GM19467 (cell line): ENCODE results near the gene EPHB3.
"Not testable (repeated sequence)": the region's sequence is repeated elsewhere in the genome, so short reads cannot be mapped to it uniquely, and the experiment has no call there.

Experiments
- ATAC-seq: cut with Tn5 transposase; IDR thresholded peaks from one replicate; pipeline ENCODE4 v1.9.1; 2021; ENCODE audit warnings: mild to moderate bottlenecking, moderate library complexity; ENCODE audit not compliant: unreplicated experiment

EPHB3 gene

GRCh38 chr3:184618811-184619210 lies 57.2 kb downstream of the EPHB3 start:
- no peak for ATAC-seq

- ATAC-seq: no peak
Measured at GRCh38 chr3:184619369-184619768, 57.8 kb downstream of the EPHB3 start.

DNA sequence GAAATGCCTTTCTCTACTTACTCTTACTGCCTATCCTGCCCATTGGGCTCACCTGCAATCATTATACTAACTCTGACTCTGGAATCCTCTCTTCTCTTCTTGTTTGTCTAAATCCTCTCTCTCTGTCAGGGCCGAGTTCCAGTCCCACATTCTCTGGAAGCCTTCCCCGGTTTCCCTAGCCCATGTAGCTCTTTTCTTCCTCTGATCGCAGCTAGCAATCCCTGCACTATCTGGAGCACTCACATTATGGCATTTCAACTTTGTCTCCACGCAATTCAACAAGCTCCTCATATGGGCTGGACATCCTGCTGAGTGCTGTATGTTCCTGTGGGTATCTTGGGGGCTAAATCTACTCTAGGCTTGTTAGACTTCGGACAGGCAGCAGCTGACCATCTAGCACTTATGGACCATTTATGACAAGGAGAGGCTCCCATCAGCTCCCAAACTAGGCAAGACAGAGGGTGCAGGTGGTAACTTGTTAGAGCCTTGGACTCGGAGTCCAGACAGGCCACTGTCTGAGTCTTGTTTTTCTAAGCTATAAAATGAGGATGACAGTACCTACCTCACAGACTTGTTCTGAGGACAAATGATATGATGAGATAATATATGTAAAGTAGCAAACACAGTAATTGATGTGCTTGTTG lies 58.3 kb downstream of the EPHB3 start:
- no peak for ATAC-seq

- no peak for ATAC-seq
Measured at GRCh38 chr3:184620475-184621119, 59.0 kb downstream of the EPHB3 start.

DNA sequence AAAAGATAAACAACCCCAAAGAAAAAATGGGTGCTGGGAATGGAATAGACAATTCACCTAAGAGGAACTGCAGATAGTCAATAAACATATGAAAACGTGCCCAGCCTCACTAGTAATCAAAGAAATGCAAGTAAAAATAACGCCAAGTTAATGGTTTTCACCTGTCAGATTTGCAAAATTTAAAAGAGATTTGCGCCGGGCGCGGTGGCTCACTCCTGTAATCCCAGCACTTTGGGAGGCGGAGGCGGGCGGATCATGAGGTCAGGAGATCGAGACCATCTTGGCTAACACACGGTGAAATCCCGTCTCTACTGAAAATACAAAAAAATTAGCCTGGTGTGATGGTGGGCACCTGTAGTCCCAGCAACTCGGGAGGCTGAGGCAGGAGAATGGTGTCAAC lies 60.6 kb downstream of the EPHB3 start:
- ATAC-seq: not testable (repeated sequence)

DNA sequence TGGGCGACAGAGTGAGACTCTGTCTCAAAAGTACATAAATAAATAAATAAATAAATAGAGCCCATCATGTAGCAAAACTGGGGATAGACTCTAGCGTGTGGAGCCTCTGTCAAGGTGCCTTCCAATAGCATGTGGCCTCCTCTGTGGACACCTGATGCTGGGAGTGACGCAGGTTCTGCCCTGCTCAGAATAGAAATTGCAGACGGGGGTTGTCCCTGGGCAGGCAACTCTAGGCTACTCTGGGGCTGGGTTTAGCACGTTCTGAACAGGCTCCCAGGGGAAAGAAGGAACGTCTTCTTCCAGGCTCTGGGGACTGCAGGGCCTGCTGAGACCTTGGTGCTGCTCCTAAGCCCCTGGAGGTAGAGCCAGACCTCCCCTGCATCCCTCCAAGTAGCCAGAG lies 65.3 kb downstream of the EPHB3 start:
- ATAC-seq: no peak

DNA sequence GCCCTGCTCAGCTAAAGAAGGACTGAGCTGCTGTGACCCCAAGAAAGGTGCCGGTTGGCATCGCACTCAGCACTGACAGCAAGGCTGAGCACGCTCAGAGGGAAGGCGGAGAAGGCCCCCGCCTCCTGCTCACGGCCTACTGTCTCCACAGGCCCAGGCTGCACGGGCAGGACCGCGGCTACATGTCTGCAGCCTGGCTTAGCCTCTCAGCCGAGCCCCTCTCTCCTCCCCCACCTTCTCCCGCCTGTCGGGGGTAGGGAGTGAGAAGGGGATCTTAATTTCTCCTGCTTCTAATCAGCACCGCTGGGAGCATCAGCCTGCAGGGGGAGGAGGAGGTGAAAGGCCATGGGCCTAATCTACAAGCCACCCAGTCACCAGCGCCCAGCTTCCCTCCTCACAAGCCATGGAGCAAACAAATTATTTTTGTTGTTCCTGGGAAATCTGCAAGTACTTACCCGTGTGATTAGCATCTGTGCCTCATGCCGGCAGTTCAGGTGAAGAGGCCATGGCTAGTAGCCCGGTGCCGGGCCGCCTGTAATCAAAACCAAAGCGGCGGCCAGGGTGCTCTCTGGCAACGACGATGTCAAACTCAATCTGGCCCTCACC lies 68.1 kb downstream of the EPHB3 start:
- ATAC-seq: no peak

DNA sequence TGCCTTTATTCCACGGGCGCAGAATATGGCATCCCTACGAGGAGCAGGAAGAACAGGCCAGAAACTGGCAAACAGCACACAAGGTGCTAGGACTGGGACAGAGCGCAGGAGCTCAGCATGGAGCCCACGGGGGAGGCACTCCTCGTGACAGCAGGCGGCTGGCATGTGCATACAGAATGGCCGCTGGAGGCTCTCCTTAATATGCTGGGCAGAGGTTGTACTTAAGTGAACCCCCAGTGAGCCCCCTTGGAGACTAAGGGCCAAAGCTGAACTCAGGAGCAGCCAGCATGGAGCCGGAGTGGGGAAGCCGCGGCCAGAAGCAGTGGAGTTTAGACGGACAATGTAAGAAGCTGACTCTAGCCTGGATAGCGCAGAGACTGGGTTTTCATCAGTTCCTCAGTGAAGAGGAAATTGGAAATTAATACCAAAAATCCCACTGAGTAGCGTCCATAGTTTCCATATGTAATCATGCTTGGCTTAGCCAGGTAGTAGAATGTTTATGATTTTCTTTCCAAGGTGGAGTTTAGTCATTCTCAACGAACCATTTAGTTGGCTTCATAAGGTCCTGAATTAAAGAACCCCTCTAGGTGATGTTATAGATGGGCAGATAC lies 69.4 kb downstream of the EPHB3 start:
- ATAC-seq: no peak

- no peak for ATAC-seq
Measured at GRCh38 chr3:184631472-184631861, 69.9 kb downstream of the EPHB3 start.
